HepG2 (cell line): ENCODE results near the gene PLA2G4F. TPM values are rescaled to one million over a fixed set of nuclear protein-coding genes. Genes with fewer than 3 reads are reported as not detected.

Source experiments
- ATAC-seq: fragments of 200-7000 bp; cut with Tn5 transposase; 3 replicates; pipeline ENCODE4 v1.9.1; 2020; ENCODE audit warnings: mild to moderate bottlenecking, moderate library complexity
- BruUV-seq: library from RNA; stranded (reverse); fragments of 400-500 nt; replicated peaks from 2 replicates; lab custom pipeline; 2021; lab: Mats Ljungman, UMichigan
- CTCF ChIA-PET: fragments of 300-600 bp; formaldehyde crosslinking; extraction: SDS; loops from one replicate; lab custom pipeline; 2021; ENCODE audit warnings: low total read pairs, inconsistent platforms, low intra/inter-chr PET ratio; lab: Yijun Ruan, JAX
- POLR2A ChIA-PET: fragments of 350-600 bp; sonication (Branson Sonifier 250); formaldehyde crosslinking; loops from one replicate; lab custom pipeline; 2020; ENCODE audit warnings: antibody characterized with exemption, inconsistent platforms; lab: Yijun Ruan, JAX
- DNase-seq: peaks from one replicate; pipeline ENCODE4 v3.0.0-alpha.2; 2015; ENCODE audit warnings: low spot score
- FAIRE-seq: peaks from 3 replicates; lab custom pipeline; 2011; peaks lifted over from hg19 to GRCh38; lab: Jason Lieb, UNC
- H2AFZ ChIP-seq: one replicate; pipeline ENCODE4 v1.6.1; 2011; ENCODE audit warnings: low read length, inconsistent platforms
- H3K27ac ChIP-seq: fragments of 300-600 bp; 3 replicates; pipeline ENCODE4 v1.8.0; 2011; ENCODE audit warnings: mixed run types, mild to moderate bottlenecking, mixed read lengths, low read length, inconsistent platforms; ENCODE audit not compliant: insufficient read depth; ENCODE audit errors: extremely low read length
- H3K27me3 ChIP-seq, 2 experiments: fragments of 200-600 bp in 1 of 2; 2 replicates in 1 of 2; 3 replicates in 1 of 2; pipeline versions ENCODE4 v1.6.0 to v1.8.0; 2011; ENCODE audit warnings: low read length in 2 of 2, mild to moderate bottlenecking in 2 of 2, moderate library complexity in 2 of 2, inconsistent platforms in 1 of 2; ENCODE audit not compliant: insufficient read depth in 2 of 2, control insufficient read depth in 1 of 2
- H3K36me3 ChIP-seq, 2 experiments: fragments of 200-600 bp in 1 of 2; replicated peaks in 1 of 2; 2 replicates in 1 of 2; 3 replicates in 1 of 2; pipeline versions ENCODE4 v1.5.1 to v1.8.0; 2011; ENCODE audit warnings: low read length in 2 of 2, inconsistent platforms in 1 of 2; ENCODE audit not compliant: insufficient read depth in 2 of 2, control insufficient read depth in 1 of 2
- H3K4me1 ChIP-seq: 2 replicates; pipeline ENCODE4 v1.5.1; 2012; ENCODE audit warnings: low read length, inconsistent platforms; ENCODE audit not compliant: insufficient read depth
- H3K4me2 ChIP-seq: 2 replicates; pipeline ENCODE4 v1.6.0; 2011; ENCODE audit warnings: low read depth, low read length, inconsistent platforms
- H3K4me3 ChIP-seq, 3 experiments: fragments of 200-600 bp in 1 of 3; sonication (generic), shearing (Covaris generic) in 1 of 3; replicated peaks in 1 of 3; 2 replicates each; pipeline ENCODE4 v1.5.1; 2011 to 2016; ENCODE audit warnings: low read length in 3 of 3, inconsistent platforms in 2 of 3, low read depth in 2 of 3, mild to moderate bottlenecking in 2 of 3, control low read depth in 1 of 3, mixed read lengths in 1 of 3; ENCODE audit not compliant: insufficient read depth in 1 of 3
- H3K79me2 ChIP-seq: one replicate; pipeline ENCODE4 v1.6.1; 2011; ENCODE audit warnings: low read length, inconsistent platforms; ENCODE audit not compliant: insufficient read depth
- H3K9ac ChIP-seq: 2 replicates; pipeline ENCODE4 v1.6.0; 2011; ENCODE audit warnings: mild to moderate bottlenecking, low read depth, low read length, inconsistent platforms; ENCODE audit not compliant: insufficient read depth
- H3K9me3 ChIP-seq: 2 replicates; pipeline ENCODE4 v1.5.1; 2012; ENCODE audit warnings: mild to moderate bottlenecking, low read length
- H4K20me1 ChIP-seq: 2 replicates; pipeline ENCODE4 v1.6.0; 2011; ENCODE audit warnings: inconsistent platforms, mild to moderate bottlenecking, low read length, moderate library complexity; ENCODE audit not compliant: insufficient read depth
- ELF1 ChIP-seq: sonication (generic); formaldehyde crosslinking; IDR thresholded peaks from 2 replicates; pipeline ENCODE4 v1.4.0; 2020; ENCODE audit warnings: missing genetic modification reagents
- NR1H2 ChIP-seq: sonication (generic); formaldehyde crosslinking; IDR thresholded peaks from 2 replicates; pipeline ENCODE4 v1.8.1; 2022; ENCODE audit warnings: low read depth, missing genetic modification reagents, borderline replicate concordance
- SMAD9 ChIP-seq: sonication (generic); formaldehyde crosslinking; IDR thresholded peaks from 2 replicates; pipeline ENCODE4 v1.5.1; 2020; ENCODE audit warnings: mild to moderate bottlenecking, missing genetic modification reagents
- U2AF2 ChIP-seq: fragments of 200-400 bp; formaldehyde crosslinking; IDR thresholded peaks from 2 replicates; pipeline ENCODE4 v1.6.1; 2017; ENCODE audit warnings: low read depth, mild to moderate bottlenecking, low read length
- ZNF160 ChIP-seq: sonication (generic); formaldehyde crosslinking; IDR thresholded peaks from 2 replicates; pipeline ENCODE4 v1.8.0; 2022; ENCODE audit warnings: mild to moderate bottlenecking, inconsistent platforms, missing genetic modification reagents
- ZNF343 ChIP-seq: sonication (generic); formaldehyde crosslinking; IDR thresholded peaks from 2 replicates; pipeline ENCODE4 v1.4.0; 2020; ENCODE audit warnings: mild to moderate bottlenecking, missing genetic modification reagents
- ZNF354B ChIP-seq: sonication (generic); formaldehyde crosslinking; IDR thresholded peaks from 2 replicates; pipeline ENCODE4 v1.8.0; 2022; ENCODE audit warnings: mild to moderate bottlenecking, missing genetic modification reagents
- ZSCAN30 ChIP-seq: sonication (generic); formaldehyde crosslinking; IDR thresholded peaks from 2 replicates; pipeline ENCODE4 v1.5.0; 2020; ENCODE audit warnings: mild to moderate bottlenecking, missing genetic modification reagents
- WGBS: methylation state at CpG from one replicate; pipeline ENCODE4 v1.1.6; 2017; ENCODE audit warnings: low lambda C conversion rate; 5-methylcytosine and 5-hydroxymethylcytosine counted together
- in situ Hi-C: cut with HindIII; loops from 2 replicates; pipeline ENCODE4 v1.10.0; 2017; ENCODE audit warnings: low pct_unique_long_range_greater_than_20kb; ENCODE audit not compliant: extremely low pct_ligation_motif_present
- intact Hi-C: fragments of 100-400 bp; cut with micrococcal nuclease; formaldehyde crosslinking; loops from one replicate; pipeline ENCODE4 v1.10.0; 2022; ENCODE audit not compliant: unreplicated experiment
- polyA plus RNA-seq, 8 experiments: library from polyadenylated mRNA; depleted of rRNA in 3 of 8; stranded (reverse) in 7 of 8; unstranded in 1 of 8; fragments of >200 nt; fragmentation: Illumina TruSeq in 4 of 8; extraction: Trizol in 4 of 8; gene quantifications; 2 replicates each; pipeline versions ENCODE4 v1.2.1 to v1.2.3, GENCODE V29; 2011 to 2016; ENCODE audit warnings: low read depth in 4 of 8, missing spikeins in 1 of 8, mixed read lengths in 1 of 8; ENCODE audit not compliant: insufficient read depth in 1 of 8
- total RNA-seq, 5 experiments: library from RNA; depleted of rRNA; stranded (reverse); fragments of >200 nt; fragmentation: Illumina TruSeq; extraction: Trizol; gene quantifications; 2 replicates each; pipeline ENCODE4 v1.2.3, GENCODE V29; 2016; ENCODE audit warnings: low read depth in 1 of 5
- TF ChIP-seq, protein P1 (sequence below): sonication (generic); formaldehyde crosslinking; IDR thresholded peaks from 2 replicates; pipeline ENCODE4 v1.4.0; 2020; ENCODE audit warnings: missing genetic modification reagents
- TF ChIP-seq, protein P2 (sequence below): sonication (generic); formaldehyde crosslinking; IDR thresholded peaks from 2 replicates; pipeline ENCODE4 v1.4.0; 2020; ENCODE audit warnings: mild to moderate bottlenecking, missing genetic modification reagents
- TF ChIP-seq, protein P3 (sequence below): sonication (generic); formaldehyde crosslinking; IDR thresholded peaks from 2 replicates; pipeline ENCODE4 v1.5.1; 2020; ENCODE audit warnings: mild to moderate bottlenecking, moderate library complexity, missing genetic modification reagents

Gene PLA2G4F
- total and polyA plus RNA-seq, 2 of the 13 experiments (the other 11 are each of a cell fraction or from before 2014, with no cell fraction given) = 0.07 TPM; not detected in 1

DNA sequence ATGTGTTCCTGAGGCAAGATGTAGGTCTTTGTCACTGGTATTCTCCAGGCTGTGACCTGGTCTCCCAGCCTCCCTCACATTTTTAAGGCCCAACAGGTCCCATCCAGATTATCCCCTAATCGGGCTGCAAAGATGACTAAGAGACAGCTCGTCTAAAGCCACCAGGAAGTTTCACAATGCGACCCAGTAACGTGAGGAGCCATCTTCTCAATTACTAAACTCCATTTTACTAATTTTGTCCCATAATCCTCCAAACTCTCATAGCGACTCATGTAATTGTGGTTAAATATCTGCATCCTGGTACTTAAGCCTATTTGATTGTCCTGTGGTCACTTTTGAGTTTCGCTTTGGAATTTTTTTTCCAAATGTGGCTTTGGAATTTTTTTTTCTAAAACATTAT lies 8.7 kb upstream of the PLA2G4F start:
- no peak for ATAC-seq
- Histone ChIP-seq H4K20me1 (no peaks in the 10 kb centered on the region), H3K27ac (no peak overlapping the region), H2AFZ (no peak overlapping the region), H3K36me3 (peaks cover 32 to 85% of the 10 kb centered on the region in 2 experiments), H3K9ac (no peak overlapping the region), H3K4me1 (no peaks in the 10 kb centered on the region), H3K9me3 (no peaks in the 10 kb centered on the region), H3K4me2 (no peak overlapping the region), H3K79me2 (no peaks in the 10 kb centered on the region), H3K27me3 (no peaks in the 10 kb centered on the region), H3K4me3 (no peak overlapping the region)
- intact Hi-C loops = no loop called here
- ChIA-PET CTCF (no interaction called here), POLR2A (no interaction called here)
- 95% methylated on average over 6 of the region's 6 CpGs for WGBS
- TF ChIP-seq U2AF2 = no peak
- in situ Hi-C loops = no loop called here
- no TSS peak for BruUV-seq
- FAIRE-seq = no peak
- DNase-seq = no peak

DNA sequence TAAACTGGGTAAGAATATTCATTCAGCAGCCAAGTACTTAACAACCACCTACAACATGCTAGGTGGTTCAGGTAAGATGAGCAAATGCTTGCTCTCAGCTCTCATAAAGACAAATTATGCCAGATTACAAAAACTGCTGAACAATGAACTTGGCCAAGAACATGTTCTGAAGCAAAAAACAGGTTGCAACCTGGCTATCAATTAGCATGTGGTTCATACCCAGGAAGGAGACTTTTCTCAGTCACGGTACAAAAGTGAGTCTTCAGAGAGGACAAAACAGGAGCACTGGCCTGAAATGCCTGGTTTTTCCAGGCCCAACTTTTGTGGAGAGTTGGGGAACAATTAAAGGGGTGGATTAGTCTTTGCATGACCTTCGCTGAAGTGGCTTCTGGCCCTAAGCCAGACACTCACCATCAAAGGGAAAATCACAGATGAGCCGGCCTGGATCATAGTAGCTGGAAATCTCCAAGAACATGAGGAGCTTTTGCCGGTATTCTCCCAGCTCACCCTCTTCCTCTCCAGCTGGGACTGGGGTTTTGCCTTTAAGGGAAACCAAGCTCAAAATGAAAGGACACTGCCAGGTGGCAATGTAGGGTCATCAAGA lies 7.6 kb upstream of the PLA2G4F start:
- ChIA-PET POLR2A (no interaction called here), CTCF (no interaction called here)
- WGBS = 98% methylated on average over 4 of the region's 4 CpGs
- no peak overlapping the region for H3K4me2 ChIP-seq
- ATAC-seq (no peak), FAIRE-seq (no peak), DNase-seq (no peak)
- no peak overlapping the region for H3K4me3 ChIP-seq
- intact Hi-C loops (no loop called here), in situ Hi-C loops (no loop called here)
- H3K4me1 ChIP-seq = no peaks in the 10 kb centered on the region
- H2AFZ ChIP-seq = no peak overlapping the region
- BruUV-seq = no TSS peak
- no peak overlapping the region for H3K9ac ChIP-seq
- peaks cover 30 to 84% of the 10 kb centered on the region in 2 experiments for H3K36me3 ChIP-seq
- no peaks in the 10 kb centered on the region for H3K9me3 ChIP-seq
- H3K27me3 ChIP-seq = no peaks in the 10 kb centered on the region
- no peak overlapping the region for H3K27ac ChIP-seq
- H4K20me1 ChIP-seq = no peaks in the 10 kb centered on the region
- H3K79me2 ChIP-seq = no peaks in the 10 kb centered on the region
- TF ChIP-seq, protein P1, sequence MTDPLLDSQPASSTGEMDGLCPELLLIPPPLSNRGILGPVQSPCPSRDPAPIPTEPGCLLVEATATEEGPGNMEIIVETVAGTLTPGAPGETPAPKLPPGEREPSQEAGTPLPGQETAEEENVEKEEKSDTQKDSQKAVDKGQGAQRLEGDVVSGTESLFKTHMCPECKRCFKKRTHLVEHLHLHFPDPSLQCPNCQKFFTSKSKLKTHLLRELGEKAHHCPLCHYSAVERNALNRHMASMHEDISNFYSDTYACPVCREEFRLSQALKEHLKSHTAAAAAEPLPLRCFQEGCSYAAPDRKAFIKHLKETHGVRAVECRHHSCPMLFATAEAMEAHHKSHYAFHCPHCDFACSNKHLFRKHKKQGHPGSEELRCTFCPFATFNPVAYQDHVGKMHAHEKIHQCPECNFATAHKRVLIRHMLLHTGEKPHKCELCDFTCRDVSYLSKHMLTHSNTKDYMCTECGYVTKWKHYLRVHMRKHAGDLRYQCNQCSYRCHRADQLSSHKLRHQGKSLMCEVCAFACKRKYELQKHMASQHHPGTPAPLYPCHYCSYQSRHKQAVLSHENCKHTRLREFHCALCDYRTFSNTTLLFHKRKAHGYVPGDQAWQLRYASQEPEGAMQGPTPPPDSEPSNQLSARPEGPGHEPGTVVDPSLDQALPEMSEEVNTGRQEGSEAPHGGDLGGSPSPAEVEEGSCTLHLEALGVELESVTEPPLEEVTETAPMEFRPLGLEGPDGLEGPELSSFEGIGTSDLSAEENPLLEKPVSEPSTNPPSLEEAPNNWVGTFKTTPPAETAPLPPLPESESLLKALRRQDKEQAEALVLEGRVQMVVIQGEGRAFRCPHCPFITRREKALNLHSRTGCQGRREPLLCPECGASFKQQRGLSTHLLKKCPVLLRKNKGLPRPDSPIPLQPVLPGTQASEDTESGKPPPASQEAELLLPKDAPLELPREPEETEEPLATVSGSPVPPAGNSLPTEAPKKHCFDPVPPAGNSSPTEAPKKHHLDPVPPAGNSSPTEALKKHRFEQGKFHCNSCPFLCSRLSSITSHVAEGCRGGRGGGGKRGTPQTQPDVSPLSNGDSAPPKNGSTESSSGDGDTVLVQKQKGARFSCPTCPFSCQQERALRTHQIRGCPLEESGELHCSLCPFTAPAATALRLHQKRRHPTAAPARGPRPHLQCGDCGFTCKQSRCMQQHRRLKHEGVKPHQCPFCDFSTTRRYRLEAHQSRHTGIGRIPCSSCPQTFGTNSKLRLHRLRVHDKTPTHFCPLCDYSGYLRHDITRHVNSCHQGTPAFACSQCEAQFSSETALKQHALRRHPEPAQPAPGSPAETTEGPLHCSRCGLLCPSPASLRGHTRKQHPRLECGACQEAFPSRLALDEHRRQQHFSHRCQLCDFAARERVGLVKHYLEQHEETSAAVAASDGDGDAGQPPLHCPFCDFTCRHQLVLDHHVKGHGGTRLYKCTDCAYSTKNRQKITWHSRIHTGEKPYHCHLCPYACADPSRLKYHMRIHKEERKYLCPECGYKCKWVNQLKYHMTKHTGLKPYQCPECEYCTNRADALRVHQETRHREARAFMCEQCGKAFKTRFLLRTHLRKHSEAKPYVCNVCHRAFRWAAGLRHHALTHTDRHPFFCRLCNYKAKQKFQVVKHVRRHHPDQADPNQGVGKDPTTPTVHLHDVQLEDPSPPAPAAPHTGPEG (CRISPR knock-in tag) = no peak
- TF ChIP-seq ZNF354B (CRISPR knock-in tag) = no peak
- TF ChIP-seq ELF1 = no peak
- TF ChIP-seq, protein P2, sequence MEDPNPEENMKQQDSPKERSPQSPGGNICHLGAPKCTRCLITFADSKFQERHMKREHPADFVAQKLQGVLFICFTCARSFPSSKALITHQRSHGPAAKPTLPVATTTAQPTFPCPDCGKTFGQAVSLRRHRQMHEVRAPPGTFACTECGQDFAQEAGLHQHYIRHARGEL (CRISPR knock-in tag) = no peak
- TF ChIP-seq, protein P3, sequence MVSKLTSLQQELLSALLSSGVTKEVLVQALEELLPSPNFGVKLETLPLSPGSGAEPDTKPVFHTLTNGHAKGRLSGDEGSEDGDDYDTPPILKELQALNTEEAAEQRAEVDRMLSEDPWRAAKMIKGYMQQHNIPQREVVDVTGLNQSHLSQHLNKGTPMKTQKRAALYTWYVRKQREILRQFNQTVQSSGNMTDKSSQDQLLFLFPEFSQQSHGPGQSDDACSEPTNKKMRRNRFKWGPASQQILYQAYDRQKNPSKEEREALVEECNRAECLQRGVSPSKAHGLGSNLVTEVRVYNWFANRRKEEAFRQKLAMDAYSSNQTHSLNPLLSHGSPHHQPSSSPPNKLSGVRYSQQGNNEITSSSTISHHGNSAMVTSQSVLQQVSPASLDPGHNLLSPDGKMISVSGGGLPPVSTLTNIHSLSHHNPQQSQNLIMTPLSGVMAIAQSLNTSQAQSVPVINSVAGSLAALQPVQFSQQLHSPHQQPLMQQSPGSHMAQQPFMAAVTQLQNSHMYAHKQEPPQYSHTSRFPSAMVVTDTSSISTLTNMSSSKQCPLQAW (CRISPR knock-in tag) = no peak
- TF ChIP-seq ZNF160 (CRISPR knock-in tag) = no peak
- no peak for TF ChIP-seq SMAD9 (CRISPR knock-in tag)
- TF ChIP-seq ZSCAN30 (CRISPR knock-in tag) = no peak
- no peak for TF ChIP-seq ZNF343
- TF ChIP-seq NR1H2 (CRISPR knock-in tag) = no peak
